Hematopoietic multipotent progenitor cell (in vitro differentiated cells): ENCODE measurements around the gene PAX4. TPM values are rescaled to one million over a fixed set of nuclear protein-coding genes. Genes with fewer than 3 reads are reported as not detected.
A peak's percentile ranks its signal among the peaks of the same experiment; 100 is the strongest.

Experiments used
- DNase-seq, 3 donors: peaks; one replicate each; pipeline ENCODE4 v3.0.0-alpha.2; 2011 to 2015; ENCODE audit warnings: low read depth in 2 of 3, low spot score in 2 of 3
- total RNA-seq: library from RNA; depleted of rRNA; stranded (reverse); fragments of >200 nt; gene quantifications from one replicate; pipeline ENCODE4 v1.2.3, GENCODE V29; 2012

PAX4 gene
- total RNA-seq: not detected

DNA sequence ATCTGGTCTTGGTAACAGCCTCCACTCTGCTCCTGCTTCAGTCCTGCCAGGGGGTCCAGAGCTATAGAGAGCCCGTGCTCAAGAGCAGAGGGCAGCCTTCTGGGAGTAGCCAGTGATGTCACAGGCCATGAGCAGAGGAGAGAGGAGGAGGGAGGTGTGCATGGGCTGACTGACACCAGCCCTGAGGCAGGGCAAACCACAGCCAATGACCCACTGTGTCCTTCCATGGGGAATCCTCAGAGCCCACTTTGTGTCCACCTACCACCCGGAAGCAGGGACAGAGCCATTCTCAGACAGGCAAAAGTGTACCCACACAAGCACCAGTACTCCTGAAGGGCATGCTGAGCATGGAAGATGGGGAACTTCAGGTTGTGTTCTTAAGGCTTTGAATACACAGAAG is at the start of gene PAX4:
TSS of gene PAX4 (minus strand) at position 101 of the 400 bp plus-strand sequence. CDS start 2,214 bp downstream, outside the sequence.
- DNase-seq: no peak

DNA sequence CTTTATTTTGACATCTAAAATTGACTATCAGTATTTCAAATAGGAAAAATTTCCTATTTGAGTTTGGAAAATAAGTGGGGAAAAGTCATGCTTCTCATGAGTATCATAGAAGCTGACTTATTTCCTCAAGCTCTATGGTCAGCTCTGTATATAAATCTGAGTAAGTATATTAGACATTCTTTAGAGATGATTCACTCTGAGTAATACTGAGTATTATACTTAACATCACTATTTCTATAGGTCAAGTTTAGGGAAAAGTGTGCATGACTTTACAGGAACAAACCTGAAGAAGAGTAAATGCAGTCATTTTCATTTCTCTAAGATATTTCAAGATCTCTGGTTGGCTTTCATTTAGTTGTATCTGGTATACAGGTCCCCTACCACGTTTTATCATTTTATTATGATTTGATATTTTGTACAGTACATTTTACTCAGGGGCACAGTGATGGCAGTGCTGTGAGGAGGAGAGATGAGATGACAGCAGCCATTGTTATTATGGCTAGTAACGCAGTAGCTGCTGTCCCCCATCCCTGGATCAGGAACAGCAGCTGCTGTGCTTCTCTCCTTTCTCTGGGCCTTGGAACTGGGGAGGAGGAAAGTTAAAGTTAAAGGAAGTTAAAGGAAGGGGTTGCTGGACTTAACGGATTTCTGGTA is 49.2 kb upstream of the PAX4 start:
- DNase-seq: no peak

DNA sequence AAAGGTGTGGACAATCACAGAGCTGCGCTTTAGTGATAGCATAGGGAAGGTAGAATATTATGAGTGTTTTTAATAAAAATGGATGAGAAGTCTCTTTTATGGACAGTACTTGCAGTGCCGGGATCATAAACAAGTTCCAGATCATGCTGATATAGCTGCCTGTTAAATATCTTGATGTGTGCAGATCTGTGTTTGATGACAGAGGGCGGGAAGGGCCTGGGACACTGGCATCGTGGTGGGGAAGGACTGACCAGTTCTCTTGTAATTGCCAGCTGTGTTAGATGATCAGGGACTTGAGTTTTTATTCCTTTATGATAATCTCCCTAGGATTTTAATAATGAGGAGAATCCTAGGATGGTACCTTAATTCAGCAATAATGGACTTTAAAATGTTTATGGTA is 48.7 kb upstream of the PAX4 start:
- DNase-seq: no peak

DNA sequence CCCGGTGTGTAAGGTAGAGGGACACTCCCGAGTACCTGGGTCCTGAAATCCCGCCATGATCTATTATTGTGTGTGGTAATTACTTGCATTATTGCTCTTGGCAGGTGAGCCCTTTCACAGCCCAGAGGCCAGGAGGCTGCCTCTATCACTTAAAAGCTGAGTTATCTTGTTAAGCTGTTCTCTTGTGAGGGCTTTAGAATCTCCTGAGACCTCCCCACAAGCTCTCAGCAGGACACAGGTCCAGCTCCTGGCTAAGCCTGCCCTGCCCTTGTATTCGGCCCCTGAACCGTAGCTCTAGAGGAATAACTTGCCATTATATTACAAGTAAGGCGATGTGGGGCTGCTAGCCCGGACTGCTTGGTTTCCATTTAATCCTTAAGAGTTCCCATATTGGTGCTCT is 48.0 kb upstream of the PAX4 start:
- no peak for DNase-seq

- no peak for DNase-seq
Measured at GRCh38 chr7:127658970-127659630, 41.2 kb upstream of the PAX4 start.

DNA sequence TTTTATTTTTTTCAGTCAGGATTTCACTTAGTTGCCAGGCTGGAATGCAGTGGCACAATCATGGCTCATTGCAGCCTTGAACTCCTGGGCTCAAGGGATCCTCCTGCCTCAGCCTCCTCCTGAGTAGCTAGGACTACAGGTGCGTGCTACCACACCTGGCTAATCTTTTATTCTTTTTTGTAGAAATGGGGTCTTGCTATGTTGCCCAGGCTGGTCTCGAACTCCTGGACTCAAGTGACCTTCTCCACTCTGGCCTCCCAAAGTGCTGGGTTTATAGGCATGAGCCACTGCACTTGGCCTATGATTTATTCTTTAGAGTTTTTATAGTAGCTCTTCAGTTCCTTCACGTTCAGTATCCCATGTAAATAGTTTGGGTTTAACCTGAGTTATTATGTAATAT is 39.6 kb upstream of the PAX4 start:
- no peak for DNase-seq

- no peak for DNase-seq
Measured at GRCh38 chr7:127655720-127656119, 37.8 kb upstream of the PAX4 start.

- DNase-seq: peak in 1 of 3 donors; percentile 32
Measured at GRCh38 chr7:127654404-127655394, 36.8 kb upstream of the PAX4 start.

DNA sequence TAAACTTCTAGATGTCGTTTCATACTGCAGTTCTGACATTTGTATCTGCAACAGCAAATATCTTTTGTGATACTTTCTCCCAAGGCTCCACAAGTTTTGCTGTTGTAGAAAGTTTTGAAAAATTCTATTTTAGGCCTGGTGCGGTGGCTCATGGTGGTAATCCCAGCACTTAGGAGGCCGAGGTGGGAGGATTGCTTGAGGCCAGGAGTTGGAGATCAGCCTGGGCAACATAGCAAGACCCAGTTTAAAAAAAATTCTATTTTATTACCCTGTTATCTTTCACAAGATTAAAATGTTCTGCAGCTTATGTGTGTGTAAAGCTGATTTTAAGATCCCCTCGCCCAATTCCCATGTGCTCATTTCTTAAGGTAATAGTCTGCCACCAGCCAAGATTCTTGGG is 35.5 kb upstream of the PAX4 start:
- no peak for DNase-seq

DNA sequence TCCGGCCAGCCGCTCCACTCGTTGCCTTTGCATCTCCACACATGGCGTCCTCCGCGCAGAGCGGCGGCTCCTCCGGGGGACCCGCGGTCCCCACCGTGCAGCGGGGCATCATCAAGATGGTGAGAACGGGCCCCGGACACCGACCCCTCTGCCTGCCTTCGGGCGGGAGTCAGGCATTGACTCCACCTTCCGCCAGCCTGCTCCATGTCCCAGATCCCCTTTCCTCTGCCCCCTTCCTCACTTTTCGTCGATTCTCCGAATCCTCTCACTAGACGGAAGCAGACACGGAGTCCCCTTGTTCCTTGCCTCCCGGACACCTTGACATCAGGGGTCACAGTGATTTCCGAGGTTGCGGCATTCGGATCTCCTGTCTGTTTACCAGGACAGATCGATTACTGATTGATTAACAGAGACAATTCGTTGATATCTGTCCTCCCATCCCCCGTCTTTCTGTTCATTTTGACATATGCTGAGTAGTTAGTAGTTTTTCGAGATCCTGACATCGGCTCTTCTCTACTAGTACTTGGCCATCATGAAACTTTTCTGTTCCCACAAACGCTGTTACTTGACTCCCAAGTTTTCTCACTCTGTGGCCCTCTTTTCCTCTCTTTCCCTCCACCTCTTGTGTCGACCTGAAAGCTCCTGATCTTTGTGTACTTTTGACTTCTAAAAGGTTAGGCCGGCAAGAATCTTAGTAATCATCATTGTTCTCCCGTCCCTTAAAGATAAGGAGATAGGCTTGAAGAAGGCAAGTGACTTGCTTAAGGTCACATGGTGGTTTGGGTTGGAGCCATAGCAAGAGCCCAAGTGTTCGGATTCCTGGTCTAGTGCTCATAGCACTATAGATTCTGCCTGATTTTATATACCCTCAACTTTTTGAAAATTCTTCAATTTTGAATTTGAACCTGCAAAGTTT is 34.6 kb upstream of the PAX4 start:
- peak in 1 of 3 donors; percentile 15 for DNase-seq

DNA sequence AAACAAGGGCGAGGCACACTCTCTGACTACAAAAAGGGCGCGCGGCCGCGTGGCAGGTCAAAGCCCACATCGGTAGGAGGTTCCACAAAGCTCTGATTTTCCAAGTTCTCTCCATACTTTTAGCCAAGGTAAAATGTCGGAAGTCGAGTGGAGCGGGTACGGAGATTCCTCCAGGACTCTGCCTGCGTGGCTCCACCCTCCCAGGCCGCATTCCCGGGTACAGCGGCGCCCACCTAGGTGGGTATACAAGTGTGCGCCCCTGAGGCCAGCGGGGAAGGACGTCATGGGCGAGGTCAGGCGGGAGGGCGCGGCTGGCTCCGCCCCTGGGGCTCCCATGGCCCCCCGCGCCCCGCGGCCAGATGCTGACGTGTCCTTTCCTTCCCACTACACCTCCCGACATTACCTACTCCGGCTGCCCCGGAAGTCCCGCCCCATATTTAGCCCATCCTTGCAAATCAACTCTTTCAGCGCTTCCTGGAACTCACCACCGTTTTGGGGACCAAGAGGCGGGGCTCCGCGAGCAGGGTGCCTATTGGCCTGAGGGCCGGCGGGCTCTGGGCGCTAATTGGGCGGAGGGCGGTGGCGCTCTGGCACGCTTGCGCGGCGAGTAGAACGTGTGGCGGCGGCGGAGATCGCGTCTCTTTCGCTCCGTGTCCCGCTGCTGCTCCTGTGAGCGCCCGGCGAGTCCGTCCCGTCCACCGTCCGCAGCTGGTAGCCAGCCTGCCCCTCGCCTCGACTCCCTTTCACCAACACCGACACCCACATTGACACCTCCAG is 33.8 kb upstream of the PAX4 start, which contains the start of gene SND1:
TSS of gene SND1 (plus strand) at position 639 of the 777 bp plus-strand sequence. CDS start 180 bp downstream, outside the sequence.
- peak; percentile 88 to 100 (median 99) for DNase-seq

GRCh38 chr7:127650847-127651555 is 33.1 kb upstream of the PAX4 start:
- peak in 2 of 3 donors; percentile 30 to 53 for DNase-seq

DNA sequence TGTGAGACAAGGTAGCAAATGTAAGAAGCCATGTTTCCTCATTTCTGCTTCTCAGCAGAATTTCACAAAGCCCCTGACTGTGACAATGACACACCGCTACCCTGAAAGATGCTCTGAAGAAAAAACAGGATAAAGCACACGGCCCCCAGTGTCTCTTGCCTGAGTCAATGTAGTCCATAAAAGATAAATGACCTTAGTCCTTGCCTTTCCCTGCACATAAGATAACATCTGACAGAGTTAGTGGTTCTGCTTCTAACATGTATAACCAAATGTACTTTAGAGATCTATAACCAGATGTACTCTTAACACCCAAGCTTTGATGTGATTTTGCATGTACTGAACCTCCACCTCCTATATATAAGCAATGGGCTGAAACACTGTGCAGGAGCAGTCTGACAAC is 31.0 kb upstream of the PAX4 start:
- DNase-seq: no peak

- no peak for DNase-seq
Measured at GRCh38 chr7:127647636-127648035, 29.7 kb upstream of the PAX4 start.

DNA sequence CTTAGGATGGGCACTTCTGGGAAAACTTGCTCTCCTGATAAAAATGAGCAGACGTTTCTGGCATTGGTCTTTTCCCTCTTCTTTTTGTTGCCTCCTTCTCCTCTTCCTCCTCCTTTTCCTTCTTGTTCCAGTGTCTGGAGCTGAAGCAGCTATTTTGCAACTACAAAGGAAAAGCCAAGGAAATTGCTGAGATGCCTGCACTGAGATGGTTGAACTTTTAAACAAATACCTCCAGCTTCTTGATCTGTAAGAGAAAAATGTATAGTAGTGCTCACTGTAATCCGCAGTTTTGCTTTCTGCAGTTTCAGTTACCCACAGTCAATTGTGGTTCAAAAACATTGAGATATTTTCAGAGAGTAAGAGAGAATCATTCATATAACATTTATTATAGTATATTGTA is 26.5 kb upstream of the PAX4 start:
- no peak for DNase-seq

- DNase-seq: no peak
Measured at GRCh38 chr7:127638197-127638596, 20.3 kb upstream of the PAX4 start.

DNA sequence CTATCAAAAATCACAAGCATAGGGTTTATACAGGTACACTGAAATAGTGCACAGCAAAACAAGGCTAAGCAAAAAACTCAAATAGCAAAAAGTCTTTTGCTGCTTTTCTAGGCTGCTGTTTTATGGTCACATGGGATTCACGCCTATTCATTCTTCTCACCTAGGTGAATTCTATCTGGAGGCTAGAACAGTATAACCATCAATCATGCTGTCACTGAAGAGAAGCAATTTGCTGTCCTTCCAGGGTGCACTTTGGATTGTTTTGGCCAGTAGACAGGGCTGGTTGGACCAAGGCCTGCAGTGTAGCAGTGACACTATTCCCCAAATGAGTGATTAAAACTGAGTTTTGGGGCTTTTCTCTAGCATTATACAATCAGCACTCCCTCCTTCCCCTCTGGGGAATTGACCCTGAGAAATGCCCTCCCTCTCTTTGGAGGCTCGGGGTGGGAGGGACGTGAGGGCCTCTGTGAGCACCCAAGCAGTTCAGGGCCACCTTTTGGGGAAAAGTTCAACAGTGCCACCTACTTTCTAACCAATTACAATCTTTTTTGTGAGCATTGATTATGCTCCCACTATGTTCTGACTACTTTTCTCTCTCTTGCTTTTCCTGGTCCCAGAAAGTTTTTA is 17.8 kb upstream of the PAX4 start:
- DNase-seq: no peak

DNA sequence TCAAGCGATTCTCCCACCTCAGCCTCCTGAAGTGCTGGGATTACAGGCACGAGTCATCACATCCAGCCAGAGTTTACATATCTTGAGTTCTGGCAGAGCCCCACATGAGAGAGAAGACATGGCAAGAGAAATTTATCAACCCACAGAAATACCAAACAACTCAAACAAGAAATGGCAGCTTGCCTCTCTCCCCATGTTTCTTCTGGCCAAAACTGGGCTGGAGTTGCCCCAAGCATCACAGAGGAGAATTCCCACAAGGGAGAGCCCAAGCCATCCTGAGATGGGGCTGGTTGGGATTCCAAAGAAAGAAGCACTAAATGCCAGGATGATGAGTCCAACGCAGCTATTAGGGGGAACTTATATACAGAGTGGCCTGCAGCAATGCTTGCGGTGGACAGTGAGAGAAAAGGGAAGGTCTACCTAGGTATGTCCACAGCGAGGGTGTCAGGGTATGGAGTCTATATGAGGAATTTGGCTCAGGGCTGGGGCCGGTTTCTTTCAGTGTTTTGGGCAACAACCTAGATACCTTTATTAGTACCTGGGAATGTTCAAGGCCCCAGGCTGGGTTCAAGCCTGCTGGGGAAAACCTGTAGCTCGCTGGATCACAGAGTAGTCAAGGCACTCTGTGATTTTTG is 14.5 kb upstream of the PAX4 start:
- DNase-seq: no peak
